K562 (cell line): ENCODE data around the gene PPAT. TPM values are rescaled to one million over a fixed set of nuclear protein-coding genes. Genes with fewer than 3 reads are reported as not detected.

ENCODE experiments used
- CGGBP1 ChIP-seq: fragments of 250-450 bp; sonication (Bioruptor Pico); IDR thresholded peaks from 2 replicates; pipeline ENCODE4 v1.9.0; 2021; ENCODE audit warnings: mild to moderate bottlenecking
- GTF3C2 ChIP-seq: IDR thresholded peaks from 3 replicates; pipeline ENCODE4 v1.6.1; 2011; ENCODE audit warnings: borderline replicate concordance, mild to moderate bottlenecking, moderate library complexity; ENCODE audit not compliant: insufficient read length; ENCODE audit errors: extremely low read depth
- IRF1 ChIP-seq: sonication (generic); formaldehyde crosslinking; IDR thresholded peaks from 2 replicates; pipeline ENCODE4 v1.8.0; 2022; ENCODE audit warnings: missing genetic modification reagents, mild to moderate bottlenecking, borderline replicate concordance
- MCM7 ChIP-seq, 2 experiments: fragments of 450-650 bp; IDR thresholded peaks; 2 replicates each; pipeline ENCODE4 v1.6.1; 2016 to 2018
- MED1 ChIP-seq: sonication (generic); formaldehyde crosslinking; IDR thresholded peaks from 2 replicates; pipeline ENCODE4 v1.8.1; 2023; ENCODE audit warnings: missing genetic modification reagents, borderline replicate concordance
- NR3C1 ChIP-seq: sonication (generic); formaldehyde crosslinking; IDR thresholded peaks from 2 replicates; pipeline ENCODE4 v1.8.1; 2022; ENCODE audit warnings: missing genetic modification reagents
- PRMT5 ChIP-seq: sonication (generic); formaldehyde crosslinking; IDR thresholded peaks from 2 replicates; pipeline ENCODE4 v1.5.0; 2020; ENCODE audit warnings: missing genetic modification reagents
- RBBP5 ChIP-seq: fragments of 200-600 bp; sonication (generic); IDR thresholded peaks from 2 replicates; pipeline ENCODE4 v1.6.1; 2012; ENCODE audit warnings: borderline replicate concordance, mild to moderate bottlenecking, low read length, control low read depth, inconsistent platforms; ENCODE audit not compliant: insufficient read depth, poor library complexity, severe bottlenecking
- RBM22 ChIP-seq: fragments of 200-400 bp; formaldehyde crosslinking; IDR thresholded peaks from 2 replicates; pipeline ENCODE4 v1.6.1; 2018; ENCODE audit warnings: low read length, low read depth; ENCODE audit not compliant: poor library complexity, severe bottlenecking
- RFX1 ChIP-seq: fragments of 450-650 bp; IDR thresholded peaks from 2 replicates; pipeline ENCODE4 v1.6.1; 2016; ENCODE audit warnings: mild to moderate bottlenecking, moderate library complexity
- RUNX1 ChIP-seq: sonication (generic); IDR thresholded peaks from 2 replicates; pipeline ENCODE4 v1.6.1; 2016; ENCODE audit warnings: antibody characterized with exemption, low read depth
- SAP30 ChIP-seq: fragments of 200-600 bp; sonication (generic); IDR thresholded peaks from 2 replicates; pipeline ENCODE4 v1.6.1; 2012; ENCODE audit warnings: borderline replicate concordance, low read depth, mild to moderate bottlenecking, moderate library complexity, low read length, control low read depth, inconsistent platforms; ENCODE audit not compliant: insufficient read depth, poor library complexity, severe bottlenecking
- TAF9B ChIP-seq: fragments of 450-650 bp; IDR thresholded peaks from 2 replicates; pipeline ENCODE4 v1.6.1; 2018; ENCODE audit warnings: mild to moderate bottlenecking; ENCODE audit not compliant: partially characterized antibody
- XRCC4 ChIP-seq: IDR thresholded peaks from one replicate; pipeline ENCODE4 v1.6.1; 2011; ENCODE audit not compliant: insufficient read depth, insufficient read length; ENCODE audit errors: extremely low read depth
- ZBTB43 ChIP-seq: sonication (generic); formaldehyde crosslinking; IDR thresholded peaks from 2 replicates; pipeline ENCODE4 v1.8.0; 2023; ENCODE audit warnings: mild to moderate bottlenecking, missing genetic modification reagents
- ZNF436 ChIP-seq: fragments of 250-450, 450-650 bp; sonication (Bioruptor Pico); formaldehyde crosslinking; IDR thresholded peaks from 2 replicates; pipeline ENCODE4 v1.7.0; 2020; ENCODE audit warnings: mild to moderate bottlenecking
- ZNF655 ChIP-seq: fragments of 250-450 bp; sonication (Bioruptor Pico); IDR thresholded peaks from 2 replicates; pipeline ENCODE4 v1.5.0; 2021
- ZNF75A ChIP-seq: fragments of 450-650 bp; formaldehyde crosslinking; IDR thresholded peaks from 2 replicates; pipeline ENCODE4 v1.4.0; 2020; ENCODE audit warnings: mild to moderate bottlenecking
- polyA plus RNA-seq, 8 experiments: library from polyadenylated mRNA; depleted of rRNA in 4 of 8; stranded (reverse) in 5 of 8; unstranded in 3 of 8; fragments of >200 nt; fragmentation: Nextera tagmentation in 2 of 8; fragmentation: Illumina TruSeq in 1 of 8; extraction: Ambion mirVana in 2 of 8; extraction: Trizol in 1 of 8; gene quantifications; 2 replicates each; pipeline versions ENCODE4 v1.2.1 to v1.2.3, GENCODE V29; 2011 to 2014; ENCODE audit warnings: inconsistent platforms in 1 of 8, missing spikeins in 1 of 8
- total RNA-seq, 7 experiments: library from RNA; depleted of rRNA in 6 of 7; stranded (reverse); fragments of >200 nt in 6 of 7; fragmentation: Illumina TruSeq in 2 of 7; extraction: Trizol in 2 of 7; gene quantifications; 2 replicates each; pipeline versions ENCODE4 v1.2.1 to v1.2.3, GENCODE V29; 2011 to 2021; ENCODE audit warnings: low replicate concordance in 1 of 7

The PPAT gene
- total and polyA plus RNA-seq, 9 of the 15 experiments (the other 6 are each of a cell fraction or from before 2014, with no cell fraction given): 36.2 to 75.8 (median 55.5) TPM

GRCh38 chr4:56467284-56468096 lies 32.1 kb upstream of the PPAT start, which contains the start of gene SRP72 (continued):
- TF ChIP-seq GTF3C2 (no peak), CGGBP1 (no peak), ZNF75A (CRISPR knock-in tag) (no peak), PRMT5 (no peak), MED1 (CRISPR knock-in tag) (no peak), SAP30 (peak; percentile 12), IRF1 (CRISPR knock-in tag) (no peak), RFX1 (peak; percentile 53), TAF9B (peak; percentile 88), ZNF436 (CRISPR knock-in tag) (no peak), ZBTB43 (CRISPR knock-in tag) (0 out of 2 replicates have a peak, but pooled peaks have one; percentile 46), NR3C1 (CRISPR knock-in tag) (no peak), RBM22 (no peak), MCM7 (IDR thresholded peaks at IDR 0.05) (no peak), RBBP5 (peak; percentile 79), RUNX1 (no peak), XRCC4 (no peak), ZNF655 (no peak)
